NCI-H774 (cell line): Measurements from ENCODE around the gene ZRANB2.
A peak's percentile ranks its signal among the peaks of the same experiment; 100 is the strongest.

ENCODE experiments used
- DNase-seq: peaks from one replicate; lab custom pipeline; 2025; lab: John Stamatoyannopoulos, UW

The ZRANB2 gene

DNA sequence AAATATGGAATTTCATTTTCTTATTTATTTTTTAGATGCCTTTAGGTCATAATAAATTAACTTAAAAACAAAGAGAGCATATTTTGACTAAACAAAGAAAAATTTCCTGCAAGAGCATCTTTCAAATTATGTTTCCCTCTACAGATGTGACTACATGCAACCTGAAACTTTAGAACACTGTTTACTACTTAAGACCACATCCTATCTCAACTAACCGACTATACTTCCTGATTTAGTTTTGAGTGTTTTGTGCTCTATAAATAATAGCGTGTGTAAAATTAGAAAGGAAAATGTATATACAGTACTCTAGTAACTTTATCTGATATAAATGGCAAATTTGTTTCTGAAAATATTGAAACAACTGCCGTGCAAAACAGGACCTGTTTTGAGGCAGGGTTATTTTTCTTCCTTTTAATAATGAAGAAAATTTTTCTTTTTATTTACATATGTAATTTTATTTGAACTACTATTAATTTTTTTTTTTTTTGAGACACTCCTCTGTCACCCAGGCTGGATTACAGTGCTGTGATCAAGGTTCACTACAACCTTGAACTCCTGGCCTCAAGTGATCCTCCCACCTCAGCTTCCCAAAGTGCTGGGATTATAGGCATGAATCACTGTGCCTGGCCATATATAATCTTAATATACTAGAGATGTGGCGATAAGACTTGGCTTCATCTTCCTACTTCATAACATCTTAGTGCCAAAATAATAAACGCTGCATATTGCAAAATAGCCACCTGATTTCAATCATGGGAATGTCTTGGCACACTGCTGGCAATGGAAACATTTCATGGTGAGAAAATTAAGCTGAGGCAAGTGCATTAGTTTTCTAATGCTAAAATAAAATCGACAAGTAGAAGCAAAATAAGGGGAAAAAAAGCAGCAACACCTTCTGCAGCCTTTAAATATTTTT lies 12.3 kb downstream of the ZRANB2 start:
- DNase-seq: no peak

DNA sequence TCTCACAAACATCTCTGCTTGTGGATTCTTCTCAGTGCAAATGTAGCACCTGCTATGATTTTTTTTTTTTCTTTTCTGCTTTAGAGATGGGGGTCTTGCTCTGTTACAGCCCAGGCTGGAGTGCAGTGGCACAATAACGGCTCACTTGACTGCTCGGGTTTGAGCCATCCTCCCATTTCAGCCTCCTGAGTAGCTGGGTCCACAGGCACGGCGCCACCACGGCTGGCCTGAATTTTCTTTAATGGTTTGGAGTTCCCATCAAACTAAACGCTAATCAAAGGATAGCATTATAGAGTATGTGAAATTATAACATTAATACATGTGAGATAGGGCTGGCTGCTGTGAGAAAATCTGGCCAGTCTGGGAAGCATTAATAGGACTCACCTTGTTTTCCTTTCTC lies 26.0 kb downstream of the ZRANB2 start:
- DNase-seq: no peak

DNA sequence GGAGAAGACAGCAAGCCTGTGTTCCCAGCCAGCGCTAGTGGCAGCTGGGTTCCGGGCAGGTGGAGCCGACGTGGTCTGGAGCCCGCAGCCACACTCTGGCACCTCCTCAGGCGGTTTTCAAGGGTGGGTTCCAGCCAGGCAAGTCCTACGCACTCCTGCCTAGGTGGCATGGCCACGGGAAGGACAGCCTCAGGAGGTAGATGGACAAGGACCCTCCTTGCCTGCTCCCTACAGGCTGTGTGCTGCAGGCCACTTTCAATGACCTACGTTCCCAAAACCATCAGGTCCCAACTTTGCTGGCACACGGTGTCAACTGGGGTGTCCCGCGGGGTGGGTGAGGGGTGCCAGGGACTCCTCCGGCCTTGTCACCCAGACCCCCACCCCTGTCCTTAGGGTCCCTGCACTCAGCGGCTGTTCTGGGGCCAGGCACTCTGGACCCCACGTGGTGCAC lies 26.5 kb downstream of the ZRANB2 start:
- DNase-seq: no peak

DNA sequence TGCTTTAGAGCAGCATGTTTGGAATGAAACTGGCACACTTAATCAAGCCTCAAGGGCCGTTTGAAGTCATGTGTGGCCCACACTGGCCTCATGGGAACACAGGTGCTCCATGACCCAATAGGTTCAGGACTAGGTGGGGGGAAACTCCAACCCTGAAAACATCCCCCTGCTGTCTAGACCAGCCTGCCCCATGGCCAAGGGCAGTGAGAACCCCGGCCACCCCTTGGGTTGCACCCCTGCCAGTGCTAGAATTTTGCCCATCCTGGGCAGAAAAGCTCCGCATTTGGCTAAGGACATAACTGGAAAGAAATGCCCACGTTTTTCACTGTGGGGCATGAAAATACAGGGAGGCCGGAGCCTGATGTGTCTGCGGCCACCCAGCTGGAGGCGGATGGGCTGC lies 27.1 kb downstream of the ZRANB2 start:
- DNase-seq: no peak

DNA sequence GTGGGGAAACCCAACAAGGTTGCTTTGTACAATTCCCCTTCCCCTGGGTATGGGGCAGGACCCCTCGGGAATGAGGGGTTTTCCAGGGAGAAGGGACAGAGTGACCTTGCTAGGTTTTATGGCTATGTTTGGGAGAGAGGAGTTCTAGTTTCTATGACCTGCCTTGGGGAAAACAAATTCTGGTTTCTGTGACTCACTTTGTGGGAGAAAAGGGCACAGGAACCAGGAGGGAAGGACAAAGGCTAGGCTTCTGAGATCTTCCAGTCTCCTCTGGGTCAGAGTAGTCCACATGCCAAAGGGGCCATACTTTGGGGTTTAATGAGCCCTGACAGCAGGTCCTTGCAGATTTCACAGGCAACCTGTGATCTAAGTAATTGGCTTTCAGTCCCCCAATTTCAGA lies 27.7 kb downstream of the ZRANB2 start:
- DNase-seq: no peak

DNA sequence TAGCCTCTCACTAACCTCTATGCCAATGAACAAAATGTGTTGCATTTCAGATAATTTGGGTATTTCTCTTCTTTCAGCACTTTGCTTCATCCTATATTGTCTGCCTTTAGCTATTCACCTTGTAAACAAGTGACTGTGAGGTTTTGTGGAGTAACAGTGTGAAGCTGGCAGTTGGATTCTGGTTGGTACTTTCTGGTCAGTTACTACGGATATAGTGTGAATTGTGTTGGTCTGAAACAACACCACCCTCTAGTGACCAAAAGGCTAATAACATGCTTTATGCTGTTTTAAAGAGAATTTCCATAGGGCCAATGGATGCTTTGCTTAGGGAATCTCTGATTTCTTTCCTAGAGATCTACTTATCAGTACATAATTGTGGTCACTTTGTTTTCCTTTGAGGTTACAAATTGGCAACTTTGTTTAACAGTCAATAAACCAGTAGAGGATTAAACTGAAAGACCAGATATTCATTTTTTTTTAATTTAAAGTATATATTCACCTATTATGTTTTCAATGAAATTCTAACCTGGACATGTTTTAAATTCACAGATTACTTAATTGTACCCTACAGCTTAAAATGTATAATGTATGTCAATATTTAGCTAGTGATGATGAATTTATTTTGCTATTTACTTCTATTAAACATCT lies 30.8 kb downstream of the ZRANB2 start:
- DNase-seq: peak; percentile 68

DNA sequence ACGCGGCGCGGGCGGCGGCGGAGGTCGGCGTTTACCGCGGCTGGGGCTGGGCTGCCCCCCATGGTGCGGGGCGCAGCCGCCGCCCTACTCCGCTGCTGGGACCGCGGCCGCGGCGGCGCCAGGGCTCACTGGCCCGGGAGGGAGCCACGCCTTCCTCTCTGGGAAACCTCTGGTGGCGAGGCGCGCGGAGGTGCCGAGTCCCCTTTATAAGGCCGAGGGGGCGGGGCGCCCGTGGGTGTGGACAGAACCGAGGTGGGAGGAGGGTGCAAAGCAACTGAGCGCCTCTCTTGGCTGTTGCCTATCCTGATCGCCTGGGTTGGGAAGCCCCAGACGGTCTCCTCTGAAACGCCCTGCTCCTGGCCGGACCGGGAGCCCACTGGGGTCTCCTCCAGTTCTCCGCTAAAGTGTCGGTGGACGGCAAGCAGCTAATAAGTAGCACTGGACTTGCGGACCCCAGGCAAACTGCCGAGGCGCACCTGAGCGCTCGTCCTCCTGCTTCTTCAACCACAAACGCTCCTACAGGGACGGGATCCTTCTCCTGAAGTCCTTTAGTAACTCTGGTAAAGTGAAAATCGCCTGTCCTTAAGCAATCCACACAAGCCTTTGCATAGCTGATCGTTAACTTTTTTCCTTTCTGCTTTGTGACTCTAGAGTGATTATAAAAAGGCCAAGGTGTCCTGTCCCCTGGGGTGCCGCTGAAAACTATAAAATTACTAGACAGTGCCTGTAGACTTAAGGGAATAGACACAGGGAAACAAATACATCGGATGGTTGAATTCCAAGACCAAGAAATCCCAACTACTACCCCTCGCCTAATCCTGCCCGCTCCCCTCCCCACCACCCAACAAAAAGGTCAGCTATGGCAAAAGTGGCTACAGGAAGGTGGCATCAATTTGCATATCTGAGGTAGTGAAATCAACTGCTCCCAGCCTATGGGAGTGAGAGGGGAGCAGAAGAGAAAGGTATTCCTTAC lies 32.9 kb downstream of the ZRANB2 start, which contains the start of gene PTGER3:
TSS of gene PTGER3 (minus strand) at position 182 of the 973 bp plus-strand sequence. CDS start 239 bp downstream, outside the sequence.
- DNase-seq: peak; percentile 81

DNA sequence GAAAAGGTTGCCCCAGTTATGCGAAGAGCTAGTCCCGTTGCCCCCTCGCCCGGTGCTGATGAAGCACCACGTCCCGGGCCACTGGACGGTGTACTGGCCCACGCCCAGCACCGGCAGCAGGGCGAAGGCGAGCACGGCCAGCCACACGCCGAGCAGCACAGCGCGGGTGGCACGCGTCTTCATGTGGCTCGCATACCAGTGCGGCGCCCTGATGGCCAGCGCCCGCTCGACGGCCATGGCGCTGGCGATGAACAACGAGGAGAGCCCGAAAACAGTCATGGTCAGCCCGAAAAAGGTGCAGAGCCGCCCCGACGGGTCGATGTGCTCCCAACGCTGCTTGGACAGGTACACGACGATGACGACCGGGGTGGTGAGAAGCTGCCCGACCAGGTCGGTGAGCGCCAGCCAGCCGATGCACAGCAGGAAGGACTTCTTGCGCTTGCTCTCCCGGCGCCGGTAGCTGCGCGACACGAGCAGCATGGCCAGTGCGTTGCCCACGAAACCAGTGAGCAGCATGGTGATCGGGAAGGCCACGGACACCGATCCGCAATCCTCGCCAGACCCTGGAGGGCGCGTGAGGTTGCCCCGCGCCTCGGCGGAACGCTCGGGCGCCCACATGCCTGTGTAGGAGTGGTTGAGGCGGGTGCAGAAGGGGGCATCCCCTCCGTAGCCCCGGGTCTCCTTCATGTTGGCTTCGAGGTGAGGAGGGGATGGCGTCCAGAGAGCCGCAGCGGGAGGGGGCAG lies 33.8 kb downstream of the ZRANB2 start:
- no peak for DNase-seq

DNA sequence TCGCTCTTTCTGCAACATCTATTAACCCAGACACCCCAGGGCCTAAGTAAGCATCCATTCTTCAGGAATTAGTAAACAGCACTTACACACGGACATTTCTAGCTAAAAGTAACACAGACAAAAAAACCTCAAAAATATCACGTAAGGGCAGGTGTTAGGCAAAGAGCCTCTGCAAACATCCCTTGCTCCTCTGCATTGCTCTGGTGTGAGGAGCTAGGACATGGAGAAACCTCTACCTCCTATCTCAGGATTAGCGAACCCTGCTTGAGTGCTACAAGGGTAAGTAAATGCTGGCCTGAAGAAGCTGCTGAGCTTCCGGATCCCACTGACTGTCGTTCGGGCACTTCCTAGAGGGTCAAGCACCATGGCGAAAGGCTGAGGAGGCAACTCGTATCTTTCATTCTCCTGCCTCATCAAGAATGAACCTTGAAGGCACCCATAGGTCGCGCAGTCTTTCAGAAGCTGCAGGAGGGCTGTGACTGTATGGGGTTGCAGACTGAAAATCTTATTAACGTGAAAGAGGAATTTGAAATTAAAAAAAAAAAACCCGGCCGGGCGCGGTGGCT lies 35.3 kb downstream of the ZRANB2 start:
- no peak for DNase-seq

DNA sequence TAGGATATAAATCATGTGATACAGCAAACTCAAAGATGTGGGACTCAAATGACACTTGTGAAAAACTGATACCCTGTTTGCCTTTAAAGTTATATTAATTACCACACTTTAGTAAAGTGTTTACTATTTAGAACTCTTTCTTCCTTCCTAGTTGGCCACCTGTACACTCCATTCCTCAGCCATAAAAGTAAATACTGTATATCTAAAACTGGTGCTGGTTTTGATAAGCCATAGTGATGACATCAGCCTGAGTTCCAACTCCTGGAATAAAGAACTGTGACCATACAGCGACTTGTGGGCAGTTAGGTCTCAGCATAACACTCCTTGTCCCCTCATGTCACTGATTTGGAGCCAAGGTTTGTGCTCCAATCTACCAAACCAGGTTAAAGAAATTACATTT lies 36.0 kb downstream of the ZRANB2 start:
- DNase-seq: no peak

DNA sequence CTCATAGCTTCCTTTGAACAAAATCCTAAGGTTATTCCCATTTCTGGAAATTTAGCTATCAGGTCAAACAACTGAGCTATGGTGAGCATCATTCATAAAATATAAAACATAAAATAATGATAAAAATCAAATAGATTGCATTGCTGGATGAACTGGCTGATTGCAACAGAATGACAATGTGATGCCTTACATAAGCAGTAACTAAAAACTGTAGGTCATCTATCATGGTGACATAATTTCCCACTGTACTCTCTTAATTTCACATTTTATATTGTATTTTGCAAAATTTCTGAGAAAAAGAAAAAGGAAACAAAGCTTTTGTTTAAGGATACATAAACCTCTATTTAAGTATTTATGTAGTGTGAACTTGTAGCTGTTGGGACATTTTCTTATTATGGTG lies 37.8 kb downstream of the ZRANB2 start:
- DNase-seq: no peak

DNA sequence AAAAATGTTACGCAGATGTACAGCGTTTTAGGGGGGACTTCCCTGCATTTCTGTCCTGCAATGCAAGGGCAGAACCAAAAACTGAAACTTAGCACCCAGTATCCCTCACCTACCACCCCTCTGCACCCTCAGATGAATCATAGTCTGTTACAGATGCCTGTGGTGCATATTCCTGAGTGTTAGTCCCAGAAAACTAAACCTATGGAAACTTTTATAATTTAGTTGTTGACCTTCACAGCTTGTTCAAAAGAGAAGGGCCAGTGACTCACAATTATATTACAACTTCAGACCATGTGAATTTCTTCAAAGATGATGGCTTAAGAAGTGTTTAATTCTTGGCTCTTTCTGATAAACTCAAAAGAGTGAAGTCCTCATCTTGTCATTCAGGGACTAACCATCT lies 39.0 kb downstream of the ZRANB2 start:
- DNase-seq: no peak

DNA sequence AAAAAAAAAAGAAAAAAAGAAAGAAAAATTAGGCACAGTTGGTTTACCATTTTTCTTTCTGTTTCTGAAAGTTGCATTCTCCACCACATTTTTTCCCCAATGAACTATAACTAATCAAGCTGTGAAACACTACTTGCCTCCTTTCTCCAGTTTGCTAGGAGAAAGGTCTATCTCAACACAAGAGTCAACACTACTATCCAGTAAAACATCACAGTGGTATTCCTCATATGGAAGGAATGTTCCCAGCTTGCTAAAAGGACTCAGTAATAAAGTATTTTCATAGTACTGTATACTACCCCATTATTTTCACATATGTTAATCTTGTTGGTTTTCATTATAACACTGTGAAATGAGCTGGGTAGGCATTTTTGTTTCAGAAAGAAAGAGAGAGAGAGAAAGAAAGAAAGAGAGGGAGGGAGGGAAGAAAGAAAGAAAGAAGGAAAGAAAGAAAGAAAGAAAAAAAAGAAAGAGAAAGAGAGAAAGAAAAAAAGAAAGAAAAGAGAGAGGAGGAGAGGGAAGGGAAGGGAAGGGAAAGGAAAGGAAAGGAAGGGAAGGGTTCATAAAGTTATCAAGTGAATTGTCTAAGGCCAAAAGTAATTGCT lies 41.1 kb downstream of the ZRANB2 start:
- DNase-seq: no peak

DNA sequence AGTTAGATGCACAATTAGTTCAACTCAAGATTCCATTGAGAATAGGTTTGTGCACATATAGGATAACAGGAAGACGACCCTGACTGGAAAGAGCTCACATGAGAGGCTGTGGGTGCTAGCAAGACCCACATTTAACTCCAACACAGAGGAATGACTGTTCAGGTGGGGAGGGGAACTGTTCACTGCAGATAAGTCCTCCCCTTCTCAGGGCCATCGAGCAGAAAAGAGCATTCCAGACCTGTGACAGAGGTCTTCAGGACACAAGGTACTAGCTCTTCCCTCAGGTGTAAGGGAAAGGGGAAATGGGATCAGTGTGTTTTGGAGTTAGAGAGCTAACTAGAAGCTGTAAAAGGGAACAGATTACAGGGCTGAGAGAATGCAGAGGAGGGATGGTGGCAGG lies 41.9 kb downstream of the ZRANB2 start:
- DNase-seq: no peak

DNA sequence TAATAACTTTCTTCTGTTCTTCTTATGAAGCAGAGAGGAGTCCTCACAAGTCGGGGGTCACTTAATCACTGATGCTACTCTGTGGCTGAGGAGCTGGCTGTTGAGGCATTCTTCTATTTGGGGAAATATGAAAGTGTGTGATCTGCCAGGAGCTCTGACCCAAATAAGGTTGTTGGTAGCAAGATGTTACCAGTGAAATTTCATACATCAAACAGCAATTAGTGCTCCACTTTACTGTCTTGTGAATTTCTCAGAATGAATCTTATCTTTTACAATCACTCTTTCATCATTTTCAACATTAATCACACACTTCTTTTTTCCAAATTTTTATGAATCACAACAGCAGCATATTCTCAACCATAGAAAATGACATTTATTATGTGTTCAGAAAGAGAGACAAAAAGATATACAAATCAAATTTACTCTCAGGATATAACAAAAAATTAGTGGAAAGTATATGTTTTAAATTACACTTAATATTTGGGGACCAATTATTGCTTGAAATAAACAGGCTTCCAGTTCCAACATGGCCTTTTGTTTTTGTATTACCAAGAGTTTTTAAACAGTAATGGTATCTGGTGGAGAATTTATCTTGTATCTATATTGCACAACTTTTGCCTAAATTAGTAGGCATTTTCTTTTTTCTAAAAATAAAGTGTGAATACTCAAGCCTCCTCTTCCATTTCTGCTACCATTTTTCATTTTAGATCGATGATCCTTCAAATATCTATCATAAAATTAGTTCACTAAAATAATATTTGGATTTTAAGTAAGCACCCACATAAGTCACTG lies 42.8 kb downstream of the ZRANB2 start:
- DNase-seq: no peak

DNA sequence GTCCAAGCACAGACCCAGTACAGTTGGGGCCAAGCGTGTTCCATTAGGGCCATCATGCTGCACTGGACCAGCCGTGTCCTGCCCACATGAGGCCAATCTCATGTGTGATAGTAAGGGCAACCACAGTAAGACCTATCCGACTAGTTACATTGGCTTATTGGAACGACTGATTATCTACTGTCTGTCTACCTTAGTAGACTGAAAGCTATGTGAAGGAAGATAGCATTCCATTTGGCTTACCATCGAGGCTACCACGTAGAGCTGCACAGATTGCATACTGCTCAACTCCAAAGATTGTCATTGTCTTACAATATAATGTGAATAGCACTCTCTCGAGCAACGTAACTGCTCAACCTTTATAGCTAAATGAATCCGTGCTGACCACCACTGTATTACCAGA lies 43.8 kb downstream of the ZRANB2 start:
- no peak for DNase-seq

DNA sequence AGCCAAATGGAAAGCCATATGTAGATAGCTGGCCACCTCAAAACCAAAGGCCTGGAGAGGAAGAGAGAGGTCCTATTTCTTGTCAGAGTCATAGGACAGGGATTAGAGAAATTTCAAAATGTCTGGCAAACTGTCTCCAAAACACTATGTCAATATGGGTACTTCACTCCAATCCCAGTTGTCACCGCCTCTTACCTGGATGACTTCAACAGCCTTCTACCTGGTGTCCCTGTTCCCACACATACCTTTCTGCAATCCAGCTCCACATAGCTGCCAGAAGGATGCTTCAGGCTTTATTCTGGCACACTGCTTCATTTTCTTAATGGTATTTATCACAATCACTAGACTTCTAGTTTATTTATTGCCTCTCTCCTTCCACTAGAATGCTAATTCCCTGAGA lies 47.7 kb downstream of the ZRANB2 start:
- DNase-seq: no peak

DNA sequence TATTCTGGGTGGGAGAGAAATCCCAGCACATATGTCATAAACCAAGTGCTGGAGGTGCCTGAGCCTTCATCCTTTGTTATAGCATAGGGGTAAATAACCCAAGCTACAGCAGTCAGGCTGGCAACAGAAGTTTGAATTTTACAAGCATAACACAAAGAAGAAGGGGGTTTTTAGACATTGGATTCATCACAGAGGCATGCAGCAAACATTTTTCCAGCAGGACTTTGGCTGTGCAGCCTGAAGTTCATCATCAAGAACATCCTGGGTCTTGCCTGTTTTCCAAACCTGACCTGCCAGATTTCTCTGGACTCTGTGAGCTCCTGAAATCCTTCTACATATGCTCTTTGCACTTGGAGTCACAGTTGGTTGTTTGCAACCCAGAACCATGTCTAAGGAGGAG lies 49.4 kb downstream of the ZRANB2 start:
- no peak for DNase-seq

DNA sequence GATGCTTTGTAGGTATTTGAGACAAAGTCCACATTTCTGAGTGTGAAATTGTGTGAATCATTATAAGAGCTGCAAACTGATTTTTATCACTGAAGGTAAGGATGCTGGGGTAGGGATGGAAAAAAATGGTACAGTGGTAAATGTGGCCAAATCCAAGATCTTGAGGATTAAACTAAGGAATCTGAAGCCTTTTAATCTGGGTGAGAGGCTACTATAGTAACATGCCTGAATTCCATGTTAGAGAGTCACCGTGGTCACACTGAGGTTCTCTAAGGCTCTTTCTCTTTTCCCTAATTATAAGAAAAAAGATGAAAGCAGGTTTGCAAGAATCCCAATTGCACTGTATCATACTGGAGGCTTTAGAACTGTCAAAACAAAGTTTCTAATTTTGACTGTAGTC lies 50.8 kb downstream of the ZRANB2 start:
- no peak for DNase-seq

DNA sequence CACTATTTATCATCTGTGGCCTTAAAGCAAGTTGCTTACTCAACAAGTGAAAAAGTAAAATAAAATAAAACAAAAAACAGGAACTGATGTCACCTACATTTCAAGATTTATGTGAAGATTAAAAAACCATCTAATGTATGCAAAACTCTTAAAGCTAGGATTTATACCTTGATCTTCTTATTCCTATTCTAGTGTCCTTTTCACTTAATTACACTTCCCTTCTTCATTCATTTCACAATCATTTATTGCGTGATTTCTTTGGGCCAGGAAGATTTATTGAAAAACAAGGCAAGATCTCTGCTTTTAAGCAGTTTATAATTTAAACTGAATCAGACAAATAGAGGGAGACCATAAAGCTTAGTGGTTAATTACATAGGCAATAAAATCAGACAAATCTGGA lies 51.9 kb downstream of the ZRANB2 start:
- DNase-seq: no peak
